Stimulated activated naive CD8-positive, alpha-beta T cell treated with anti-CD3 and anti-CD28 coated beads, Interleukin-15, amount 100 ng/mL, for 72 hours (primary cell): Measurements from ENCODE around the gene PRSS3.
A peak's percentile ranks its signal among the peaks of the same experiment; 100 is the strongest.
"Not testable (repeated sequence)": the region's sequence is repeated elsewhere in the genome, so short reads cannot be mapped to it uniquely, and the experiment has no call there.

Source experiments
- ATAC-seq: fragments of 150-1000 bp; cut with Tn5 transposase; 2 replicates; pipeline ENCODE4 v1.10.0; 2021; ENCODE audit warnings: mild to moderate bottlenecking, moderate library complexity
- DNase-seq, 2 donors: peaks; one replicate each; pipeline ENCODE4 v3.0.0; 2021 to 2022
- H3K27ac Mint-ChIP-seq, 2 donors: one replicate each; pipeline ENCODE4 v1.8.0; 2022; ENCODE audit warnings: mild to moderate bottlenecking in 2 of 2, mixed read lengths in 2 of 2, moderate library complexity in 2 of 2
- H3K27me3 Mint-ChIP-seq: one replicate; pipeline ENCODE4 v1.8.0; 2022; ENCODE audit warnings: mixed read lengths
- H3K4me1 Mint-ChIP-seq: one replicate; pipeline ENCODE4 v1.8.0; 2022; ENCODE audit warnings: mild to moderate bottlenecking, mixed read lengths
- H3K4me3 Mint-ChIP-seq, 2 donors: one replicate each; pipeline ENCODE4 v1.8.0; 2022; ENCODE audit warnings: mild to moderate bottlenecking in 2 of 2, mixed read lengths in 2 of 2, moderate library complexity in 1 of 2
- H3K9me3 Mint-ChIP-seq, 2 donors: one replicate each; pipeline ENCODE4 v1.8.0; 2022; ENCODE audit warnings: mixed read lengths in 2 of 2

PRSS3 gene

DNA sequence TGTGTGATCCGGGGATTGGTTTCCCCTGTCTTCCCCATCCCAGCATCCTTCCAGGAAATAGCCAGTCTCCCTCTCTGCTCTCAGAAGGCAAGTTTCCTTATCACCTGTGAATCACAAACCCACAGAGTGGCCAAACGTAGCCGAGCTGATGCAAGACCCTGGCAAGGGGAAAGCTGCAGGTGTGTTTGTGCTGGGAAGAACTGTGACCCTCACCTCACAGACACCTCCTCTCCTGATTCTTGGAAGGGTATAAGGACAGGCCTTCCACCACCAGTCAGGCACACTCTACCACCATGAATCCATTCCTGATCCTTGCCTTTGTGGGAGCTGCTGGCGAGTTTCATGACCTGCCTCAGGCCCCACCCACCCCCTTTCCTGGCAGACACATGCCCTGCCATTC, at the start of gene PRSS3:
Gene PRSS3 (plus strand): TSS at position 281 of the 400 bp plus-strand sequence. CDS start 13 bp downstream, at position 294.
- Mint-ChIP-seq H3K9me3 (no peaks in the 10 kb centered on the region), H3K27ac (peak within 1 kb of the TSS in 1 of 2 donors; percentile 36), H3K4me1 (peaks cover 6% of the 10 kb centered on the region), H3K4me3 (no peak within 1 kb of the TSS), H3K27me3 (peaks cover 23% of the 10 kb centered on the region)
- DNase-seq (no peak), ATAC-seq (no peak)

DNA sequence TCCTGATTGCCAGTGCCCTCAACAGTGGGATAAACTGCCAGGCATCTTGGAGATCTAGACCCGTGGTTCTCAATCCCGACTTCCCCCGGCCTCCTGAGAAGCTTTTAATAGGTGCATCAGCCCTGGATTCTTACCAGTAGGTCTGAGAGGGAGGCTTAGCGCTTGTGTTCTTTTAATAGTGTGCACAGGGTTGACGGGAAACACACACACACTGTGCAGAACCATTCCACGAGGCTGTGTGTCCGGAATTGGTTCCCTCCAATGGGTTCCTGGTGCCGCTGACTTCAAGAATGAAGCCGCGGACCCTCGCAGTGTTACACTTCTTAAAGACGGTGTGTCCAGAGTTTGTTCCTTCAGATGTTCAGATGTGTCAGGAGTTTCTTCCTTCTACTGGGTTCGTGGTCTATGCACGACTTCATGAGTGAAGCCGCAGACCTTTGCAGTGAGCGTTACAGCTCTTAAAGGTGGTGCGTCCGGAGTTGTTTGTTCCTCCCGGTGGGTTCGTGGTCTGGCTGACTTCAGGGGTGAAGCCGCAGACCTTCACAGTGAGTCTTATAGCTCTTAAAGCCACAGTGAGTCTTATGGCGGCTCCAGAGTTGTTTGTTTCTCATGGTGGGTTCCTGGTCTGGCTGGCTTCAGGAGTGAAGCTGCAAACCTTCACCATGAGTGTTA, 46.6 kb upstream of the PRSS3 start:
- Mint-ChIP-seq H3K27ac (peak overlapping the region; percentile 53 to 88), H3K4me1 (peaks cover 39% of the 10 kb centered on the region), H3K9me3 (peaks cover 0 to 3% of the 10 kb centered on the region in 2 donors), H3K27me3 (peaks cover 71% of the 10 kb centered on the region), H3K4me3 (peak overlapping the region; percentile 83 to 88)
- DNase-seq (peak; percentile 59 to 74), ATAC-seq (peak; percentile 86)

DNA sequence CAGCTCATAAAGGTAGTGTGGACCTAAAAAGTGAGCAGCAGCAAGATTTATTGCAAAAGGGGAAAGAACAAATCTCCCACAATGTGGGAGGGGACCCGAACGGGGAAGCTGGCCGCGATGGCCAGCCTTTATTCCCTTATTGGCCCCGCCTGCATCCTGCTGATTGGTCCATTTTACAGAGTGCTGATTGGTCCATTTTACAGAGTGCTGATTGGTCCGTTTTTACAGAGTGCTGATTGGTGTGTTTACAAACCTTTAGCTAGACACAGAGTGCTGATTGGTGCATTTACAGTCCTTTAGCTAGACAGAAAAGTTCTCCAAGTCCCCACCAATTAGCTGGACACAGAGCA, 46.1 kb upstream of the PRSS3 start:
- Mint-ChIP-seq H3K27ac (peak overlapping the region; percentile 53 to 88), H3K4me3 (peak overlapping the region; percentile 83 to 88), H3K27me3 (peaks cover 76% of the 10 kb centered on the region), H3K4me1 (peaks cover 39% of the 10 kb centered on the region)
- not testable (repeated sequence) for H3K9me3 Mint-ChIP-seq
- DNase-seq (peak in 1 of 2 donors; percentile 50), ATAC-seq (peak; percentile 82)

DNA sequence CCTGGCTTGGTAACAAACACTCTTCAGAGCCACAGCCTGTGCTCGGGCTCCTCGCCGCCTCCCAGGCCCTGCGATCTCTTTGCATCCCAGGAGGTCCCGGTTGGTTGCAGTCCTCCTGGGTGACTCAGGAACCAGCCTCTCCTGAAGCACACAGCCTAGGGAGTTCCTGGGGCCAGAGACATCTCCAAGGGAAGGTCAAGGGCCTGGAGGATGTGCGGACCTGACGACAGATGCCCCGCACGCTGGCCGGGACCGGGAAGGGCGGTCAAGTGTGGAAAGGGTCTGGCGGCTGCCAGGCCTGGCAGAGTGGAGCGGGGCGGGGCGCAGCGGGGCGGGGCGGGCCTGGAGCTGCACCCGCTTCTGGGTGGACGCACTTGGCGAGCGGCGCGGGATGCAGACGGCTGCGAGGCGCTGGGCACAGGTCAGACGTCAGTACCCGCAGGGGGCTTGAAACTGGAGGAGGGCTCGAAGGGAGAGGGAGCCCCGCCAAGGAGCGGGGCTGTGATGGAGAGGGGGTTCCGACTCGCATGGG, 45.0 kb upstream of the PRSS3 start:
- Mint-ChIP-seq H3K27ac (peak overlapping the region in 1 of 2 donors; percentile 43), H3K4me3 (peak overlapping the region; percentile 81 to 88), H3K9me3 (no peaks in the 10 kb centered on the region), H3K27me3 (peaks cover 79% of the 10 kb centered on the region), H3K4me1 (peaks cover 39% of the 10 kb centered on the region)
- ATAC-seq (no peak), DNase-seq (no peak)

DNA sequence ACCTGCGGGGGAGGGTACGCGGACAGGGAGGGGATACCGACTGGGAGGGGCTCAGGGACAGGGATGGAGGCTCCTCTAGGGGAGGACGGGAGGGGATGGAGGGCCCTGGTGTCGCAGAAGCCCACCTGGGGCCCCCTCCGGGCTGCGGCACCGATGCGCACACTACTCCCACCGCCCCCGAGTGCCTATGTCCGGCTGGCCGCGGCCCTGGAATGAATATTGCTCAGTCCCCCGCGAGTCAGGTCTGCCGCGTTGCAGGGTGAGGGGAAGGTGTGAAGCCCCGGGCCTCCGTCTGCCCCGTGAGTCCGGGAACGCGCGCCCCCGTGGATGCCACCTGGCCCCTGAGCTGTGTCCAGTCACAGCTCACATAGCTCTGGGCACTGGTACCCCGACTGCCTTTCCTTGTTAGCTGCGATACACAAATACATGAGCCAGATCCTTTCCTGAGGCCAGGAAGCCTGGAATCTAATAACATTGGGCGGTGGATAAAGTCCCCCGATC, 44.5 kb upstream of the PRSS3 start:
- H3K9me3 Mint-ChIP-seq, result no peaks in the 10 kb centered on the region
- no peak overlapping the region for H3K27ac Mint-ChIP-seq
- H3K4me3 Mint-ChIP-seq, result peak overlapping the region; percentile 57 to 81
- DNase-seq, result no peak
- peaks cover 39% of the 10 kb centered on the region for H3K4me1 Mint-ChIP-seq
- H3K27me3 Mint-ChIP-seq, result peaks cover 79% of the 10 kb centered on the region
- peak; percentile 8 for ATAC-seq

DNA sequence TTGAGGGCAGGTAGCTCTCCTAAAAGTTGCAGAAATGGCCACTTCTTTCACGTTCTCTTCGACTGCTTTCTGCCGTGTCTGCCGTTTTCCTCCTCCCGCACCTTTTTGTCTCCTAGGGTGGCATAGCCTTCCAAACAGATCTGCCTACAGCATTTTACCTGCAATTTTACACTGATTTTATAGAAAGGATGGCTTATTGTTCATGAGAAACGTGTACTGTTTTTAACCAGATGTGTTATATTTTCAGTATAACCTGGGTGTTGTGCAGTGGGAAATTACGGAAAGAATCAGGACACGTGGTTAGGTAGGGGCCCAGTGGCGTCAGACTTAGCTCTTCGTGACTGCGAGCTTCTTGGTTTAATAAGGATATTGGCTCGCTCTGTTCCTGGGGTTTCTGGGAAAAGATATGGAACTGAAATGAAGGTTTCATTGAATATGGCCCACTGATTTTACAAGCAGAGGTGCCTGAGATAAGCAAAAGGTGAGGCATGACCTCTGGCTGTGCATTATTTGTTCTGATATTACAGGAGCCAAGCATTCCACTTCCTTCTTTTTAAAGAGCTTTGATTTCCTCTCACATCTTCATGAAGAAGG, 43.7 kb upstream of the PRSS3 start:
- Mint-ChIP-seq H3K4me1 (peaks cover 39% of the 10 kb centered on the region), H3K27ac (no peak overlapping the region), H3K9me3 (no peaks in the 10 kb centered on the region), H3K27me3 (peaks cover 78% of the 10 kb centered on the region), H3K4me3 (peak overlapping the region; percentile 63 to 81)
- ATAC-seq, result no peak
- DNase-seq, result no peak

DNA sequence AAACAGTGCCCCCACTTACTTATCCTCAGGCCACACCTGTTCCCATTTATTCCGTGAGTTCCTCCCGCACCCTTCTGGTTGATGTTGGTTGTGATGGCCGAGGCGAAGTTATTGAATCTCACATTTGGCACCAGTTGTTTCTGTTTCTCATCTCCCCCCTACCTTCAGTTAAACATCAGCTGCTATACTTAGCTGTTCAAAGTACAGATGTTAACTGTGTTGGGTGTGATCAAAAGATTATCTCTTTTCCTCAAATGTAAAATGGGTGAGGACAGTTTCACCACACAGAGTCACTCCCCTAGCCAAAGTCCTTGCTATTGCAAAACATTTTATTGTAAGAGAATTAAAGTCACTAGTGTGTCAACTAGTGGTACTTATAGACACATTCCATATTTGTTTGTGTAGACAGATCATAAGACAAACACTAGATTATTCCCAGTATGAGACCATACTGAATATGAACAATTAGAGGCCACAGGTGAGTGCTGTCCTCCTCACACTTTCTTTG, 43.2 kb upstream of the PRSS3 start:
- Mint-ChIP-seq H3K27ac (no peak overlapping the region), H3K4me3 (no peak overlapping the region), H3K27me3 (peaks cover 75% of the 10 kb centered on the region), H3K9me3 (no peaks in the 10 kb centered on the region), H3K4me1 (peaks cover 39% of the 10 kb centered on the region)
- DNase-seq, result no peak
- ATAC-seq, result no peak

DNA sequence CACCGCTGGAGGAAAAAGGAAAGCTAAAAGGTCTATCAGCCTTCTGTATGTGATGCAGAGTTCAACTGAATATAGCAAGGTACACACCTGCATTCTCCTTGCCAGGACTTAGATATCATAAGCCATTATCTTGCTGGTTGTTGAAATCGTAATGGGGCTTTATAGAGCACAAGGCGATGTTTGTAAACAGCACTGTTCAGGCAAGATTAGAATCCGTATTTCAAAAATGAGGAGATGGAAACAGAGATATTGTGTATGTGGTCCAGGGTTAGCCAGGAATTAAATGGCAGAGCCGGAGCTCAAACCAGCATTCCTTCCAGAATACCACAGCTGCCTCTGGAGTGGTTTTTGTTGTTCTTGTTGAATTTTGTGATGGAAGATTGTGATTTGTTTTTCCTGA, 42.6 kb upstream of the PRSS3 start:
- H3K4me3 Mint-ChIP-seq, H3K9me3 Mint-ChIP-seq, ATAC-seq, H3K27ac Mint-ChIP-seq, DNase-seq: not testable (repeated sequence)
- peaks cover 81% of the 10 kb centered on the region for H3K27me3 Mint-ChIP-seq
- H3K4me1 Mint-ChIP-seq, result peaks cover 39% of the 10 kb centered on the region

DNA sequence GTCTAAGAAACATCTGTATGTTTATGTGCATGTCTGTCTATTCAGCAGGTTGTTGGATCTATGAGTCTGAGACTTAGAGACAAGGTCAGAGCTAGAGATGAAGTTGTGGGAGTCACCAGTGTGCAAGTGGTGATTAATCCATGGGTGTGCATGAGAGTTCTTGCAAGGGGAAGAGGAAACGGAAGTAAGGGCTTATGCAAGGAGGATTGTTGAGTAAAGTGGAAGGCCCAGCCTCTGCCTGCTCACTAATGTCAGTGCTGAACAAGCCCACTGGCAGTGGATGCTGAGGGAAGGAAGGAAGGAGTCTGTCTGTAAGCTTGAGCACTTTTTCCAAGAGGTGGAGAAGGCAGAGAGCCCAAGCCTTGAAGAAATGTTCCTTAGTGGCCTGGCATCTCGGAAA, 35.7 kb upstream of the PRSS3 start:
- H3K27ac Mint-ChIP-seq, H3K4me1 Mint-ChIP-seq, ATAC-seq, H3K4me3 Mint-ChIP-seq, DNase-seq, H3K9me3 Mint-ChIP-seq: not testable (repeated sequence)
- peaks cover 34% of the 10 kb centered on the region for H3K27me3 Mint-ChIP-seq

DNA sequence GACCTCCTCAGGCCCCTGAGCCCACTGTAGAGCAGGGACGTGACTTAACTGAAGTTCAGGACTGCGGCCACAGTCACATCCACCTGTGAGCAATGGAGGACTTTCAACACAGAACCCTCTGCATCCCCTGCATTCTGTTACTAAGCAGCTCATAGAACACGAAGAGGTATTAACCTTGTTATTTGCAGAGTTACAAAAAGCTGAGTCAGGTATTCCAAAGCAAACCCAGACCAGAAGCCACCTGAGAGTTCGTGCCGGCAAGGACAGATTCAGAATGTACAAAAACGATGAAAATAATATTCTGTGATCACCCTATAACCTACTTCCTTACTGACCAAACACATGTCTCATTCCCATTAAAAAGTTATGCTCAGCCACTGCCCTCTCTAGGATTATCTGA, 33.0 kb upstream of the PRSS3 start:
- no peak overlapping the region for H3K27ac Mint-ChIP-seq
- H3K27me3 Mint-ChIP-seq, result peaks cover 18% of the 10 kb centered on the region
- no peaks in the 10 kb centered on the region for H3K9me3 Mint-ChIP-seq
- ATAC-seq, result no peak
- no peaks in the 10 kb centered on the region for H3K4me1 Mint-ChIP-seq
- no peak overlapping the region for H3K4me3 Mint-ChIP-seq
- no peak for DNase-seq

DNA sequence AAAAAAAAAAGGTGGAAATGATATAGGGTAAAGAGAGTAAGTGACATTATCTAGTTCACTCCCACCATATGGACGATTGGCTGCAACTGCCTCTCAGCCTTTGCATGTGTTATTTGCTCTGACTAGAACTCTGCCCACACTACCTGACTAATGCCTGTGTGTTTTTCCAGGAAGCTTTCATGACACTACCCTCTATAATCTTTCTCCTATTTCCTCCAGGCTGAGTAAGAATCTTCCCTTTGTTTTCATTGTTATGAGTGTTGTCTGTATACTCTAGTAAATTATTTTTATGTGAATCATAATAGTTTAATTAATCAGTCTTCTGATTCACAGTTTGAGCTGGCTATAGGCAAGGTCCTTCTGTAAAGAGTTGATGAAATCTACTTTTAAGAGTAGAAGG, 31.7 kb upstream of the PRSS3 start:
- H3K9me3 Mint-ChIP-seq, H3K4me1 Mint-ChIP-seq, DNase-seq, H3K4me3 Mint-ChIP-seq, H3K27ac Mint-ChIP-seq, H3K27me3 Mint-ChIP-seq: not testable (repeated sequence)
- ATAC-seq, result peak; percentile 59

DNA sequence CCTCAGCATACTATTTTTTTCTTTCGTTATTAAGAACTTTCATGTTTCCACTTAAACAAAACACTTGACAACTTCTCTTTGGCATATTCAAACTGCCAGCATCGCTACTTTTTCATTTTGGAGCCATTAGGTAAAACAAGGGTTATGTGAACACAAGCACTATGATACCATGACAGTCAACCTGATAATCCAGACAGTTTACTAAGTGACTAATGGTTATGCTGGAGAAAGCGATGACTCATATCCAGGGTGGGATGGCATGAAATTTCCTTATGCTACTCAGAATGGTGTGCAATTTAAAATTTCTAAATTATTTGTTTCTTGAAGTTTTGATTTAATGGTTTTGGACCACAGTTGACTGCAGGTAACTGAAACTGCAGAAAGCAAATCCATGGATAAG, 29.9 kb upstream of the PRSS3 start:
- no peak for DNase-seq
- no peak overlapping the region for H3K4me3 Mint-ChIP-seq

DNA sequence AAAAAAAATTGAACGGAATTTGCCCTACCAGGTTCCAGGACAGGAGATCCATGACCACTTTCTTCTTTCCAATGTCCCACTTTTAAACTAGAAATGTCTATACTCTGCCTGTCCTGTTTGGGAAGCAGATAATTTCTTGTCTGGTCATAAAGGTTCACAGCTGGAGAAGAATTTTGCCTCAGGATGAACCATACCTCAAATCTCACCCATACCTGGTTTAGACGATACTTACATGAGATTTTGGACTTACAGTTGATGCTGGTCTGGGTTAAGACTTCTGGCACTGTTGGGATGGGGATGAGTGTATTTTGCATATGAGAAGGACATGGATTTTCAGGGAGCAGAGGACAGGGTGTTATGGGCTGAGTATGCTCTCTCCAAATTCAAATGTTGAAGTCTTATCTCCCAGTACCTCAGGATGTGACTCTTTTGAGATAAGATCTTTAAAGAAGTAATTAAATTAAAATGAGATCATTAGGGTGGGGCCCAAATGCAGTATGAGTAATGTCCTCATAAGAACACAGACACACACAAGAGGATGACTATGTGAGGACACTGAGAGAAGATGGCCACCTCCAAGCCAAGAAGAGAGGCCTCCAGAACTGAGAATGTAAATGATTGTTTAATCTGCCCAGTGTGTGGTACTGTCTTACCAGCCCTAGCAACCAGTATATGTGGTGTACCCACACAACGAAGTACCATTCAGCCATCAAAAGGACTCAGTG, 25.0 kb upstream of the PRSS3 start:
- ATAC-seq, result peak; percentile 39
- H3K27me3 Mint-ChIP-seq, H3K9me3 Mint-ChIP-seq, H3K27ac Mint-ChIP-seq, DNase-seq, H3K4me3 Mint-ChIP-seq, H3K4me1 Mint-ChIP-seq: not testable (repeated sequence)

More for the DNA sequence above, 29.9 kb upstream of the PRSS3 start:
- Mint-ChIP-seq H3K27ac (no peak overlapping the region), H3K4me1 (no peaks in the 10 kb centered on the region), H3K27me3 (no peaks in the 10 kb centered on the region), H3K9me3 (no peaks in the 10 kb centered on the region)
- ATAC-seq, result no peak

DNA sequence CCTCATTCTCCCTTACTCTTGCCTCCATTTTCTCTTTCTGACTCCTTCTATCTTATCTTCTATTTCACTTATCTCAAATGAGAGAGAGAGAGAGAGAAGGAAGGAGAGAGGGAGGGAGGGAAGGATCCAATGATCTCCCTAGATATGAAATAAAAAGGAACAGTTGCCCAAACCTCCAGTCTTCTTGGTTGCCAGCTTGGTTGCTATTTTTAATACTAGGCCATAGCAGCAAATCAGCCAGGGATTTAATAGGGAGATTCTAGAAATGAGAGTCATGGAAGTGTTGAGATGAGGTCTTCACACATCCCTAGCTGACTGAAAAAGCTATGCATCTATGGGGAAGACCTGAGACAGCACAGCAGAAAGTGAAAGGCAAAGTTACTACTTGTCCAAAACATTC, 22.2 kb upstream of the PRSS3 start:
- not testable (repeated sequence) for H3K27ac Mint-ChIP-seq, H3K27me3 Mint-ChIP-seq, H3K4me3 Mint-ChIP-seq, DNase-seq, H3K4me1 Mint-ChIP-seq, ATAC-seq, H3K9me3 Mint-ChIP-seq

DNA sequence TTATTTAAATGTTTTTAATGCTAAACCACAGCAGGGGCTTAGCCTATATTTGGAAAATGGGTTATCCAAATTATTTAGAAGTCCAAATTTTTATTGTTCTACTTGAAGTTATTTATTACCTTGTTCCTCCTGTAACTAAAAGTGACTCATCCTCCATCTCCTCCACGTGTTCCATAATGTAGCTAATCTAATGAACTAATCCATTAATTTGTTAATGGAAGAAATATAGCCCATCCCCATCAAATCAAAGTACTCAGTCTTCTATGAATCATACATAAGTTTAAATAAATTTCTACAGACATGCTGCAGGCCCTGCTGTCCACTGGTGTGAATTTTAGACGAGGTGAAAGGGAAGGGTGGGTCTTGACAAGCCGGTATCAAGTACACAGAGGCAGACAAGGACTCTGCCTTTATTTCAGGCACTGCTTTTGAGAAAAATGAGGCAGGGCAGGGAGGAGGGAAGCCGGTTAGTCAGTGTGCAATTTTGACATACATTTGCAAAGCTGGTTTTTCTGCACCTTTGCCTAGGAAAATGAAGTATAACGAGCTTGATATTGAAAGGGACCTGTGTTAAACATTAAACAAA, 21.2 kb upstream of the PRSS3 start:
- H3K9me3 Mint-ChIP-seq, DNase-seq, H3K4me1 Mint-ChIP-seq, H3K27ac Mint-ChIP-seq, H3K4me3 Mint-ChIP-seq, ATAC-seq, H3K27me3 Mint-ChIP-seq: not testable (repeated sequence)
